Loucy (cell line): ENCODE data around the gene PGRMC2.

ENCODE experiments used
- CTCF ChIP-seq: fragments of 200-600 bp; sonication (generic); conservative IDR thresholded peaks from 2 replicates; pipeline ENCODE4 v1.5.1; 2014; ENCODE audit warnings: mild to moderate bottlenecking, antibody characterized with exemption, low read length
- EZH2phosphoT487 ChIP-seq: fragments of 200-600 bp; IDR thresholded peaks from 2 replicates; pipeline ENCODE4 v1.6.1; 2018; ENCODE audit warnings: antibody characterized with exemption, mild to moderate bottlenecking, moderate library complexity, borderline replicate concordance

DNA sequence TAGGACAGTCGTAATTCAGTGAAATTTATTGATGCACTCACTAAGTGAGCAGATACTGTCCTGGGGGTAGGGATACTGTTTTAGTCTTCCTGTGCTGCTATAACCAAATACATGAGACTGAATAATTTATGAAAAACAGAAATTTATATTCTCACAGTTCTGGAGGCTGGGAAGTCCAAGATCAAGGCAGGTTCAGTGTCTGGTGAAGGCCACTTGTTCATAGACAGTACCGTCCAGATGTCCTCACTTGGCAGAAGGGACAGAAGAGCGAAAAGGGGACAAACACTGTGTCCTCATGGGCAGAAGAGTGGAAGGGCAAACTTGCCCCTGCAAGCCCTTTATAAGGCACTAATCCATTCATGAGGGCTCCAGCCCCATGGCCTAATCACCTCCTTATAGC, 45.6 kb downstream of the PGRMC2 start:
- TF ChIP-seq CTCF = no peak
- no peak for TF ChIP-seq EZH2phosphoT487
